Heart right ventricle (tissue), 16 donors: Measurements from ENCODE around the gene LRIF1. TPM values are rescaled to one million over a fixed set of nuclear protein-coding genes. Genes with fewer than 3 reads are reported as not detected.
"Not testable (repeated sequence)": the region's sequence is repeated elsewhere in the genome, so short reads cannot be mapped to it uniquely, and the experiment has no call there.

Source experiments
- ATAC-seq, 8 donors: fragments of 200-7000 bp; cut with Tn5 transposase; one replicate each; pipeline ENCODE4 v1.9.1; 2020; ENCODE audit warnings: mild to moderate bottlenecking in 8 of 8, moderate library complexity in 8 of 8, moderate number of reproducible peaks in 1 of 8
- DNase-seq, 2 donors: peaks; one replicate each; pipeline ENCODE4 v3.0.0-alpha.2; 2020
- H3K27ac ChIP-seq, 10 donors: fragments of 200-600 bp; sonication (generic) in 2 of 10; one replicate each; pipeline versions ENCODE4 v1.5.0 to v1.8.0; 2020 to 2022; ENCODE audit warnings: mild to moderate bottlenecking in 3 of 10
- H3K27me3 ChIP-seq, 7 donors: fragments of 200-600 bp; one replicate each; pipeline ENCODE4 v1.8.0; 2021 to 2022; ENCODE audit warnings: mild to moderate bottlenecking in 2 of 7
- H3K36me3 ChIP-seq, 9 donors: fragments of 200-600 bp; sonication (generic) in 1 of 9; one replicate each; pipeline versions ENCODE4 v1.5.0 to v1.8.0; 2020 to 2022; ENCODE audit warnings: mild to moderate bottlenecking in 2 of 9
- H3K4me1 ChIP-seq, 9 donors: fragments of 200-600 bp; sonication (generic) in 1 of 9; one replicate each; pipeline versions ENCODE4 v1.5.0 to v1.8.0; 2020 to 2022; ENCODE audit warnings: mild to moderate bottlenecking in 4 of 9
- H3K4me3 ChIP-seq, 10 donors: fragments of 200-600 bp; sonication (generic) in 2 of 10; one replicate each; pipeline versions ENCODE4 v1.5.0 to v1.8.0; 2020 to 2022; ENCODE audit warnings: mild to moderate bottlenecking in 7 of 10, moderate library complexity in 2 of 10
- H3K9me3 ChIP-seq, 11 donors: fragments of 200-600 bp in 10 of 11; sonication (generic) in 2 of 11; one replicate each; pipeline versions ENCODE4 v1.5.0 to v1.8.0; 2013 to 2022; ENCODE audit warnings: mild to moderate bottlenecking in 2 of 11, control low read depth in 1 of 11, moderate library complexity in 1 of 11
- WGBS, 2 donors: extraction: QIAGEN DNeasy Blood & Tissue Kit; methylation state at CpG; one replicate each; pipeline ENCODE4 v1.1.7; 2013; ENCODE audit warnings: inconsistent platforms in 1 of 2; 5-methylcytosine and 5-hydroxymethylcytosine counted together
- intact Hi-C, 10 donors: fragments of 100-400 bp; cut with DNase I; formaldehyde crosslinking; loops; one replicate each; pipeline versions ENCODE4 v1.11.1 to v1.14.2; 2022
- long read RNA-seq, 3 donors: library from polyadenylated mRNA; unstranded; transcript quantifications; one replicate each; pipeline ENCODE4 v2.0.0, GENCODE V29; 2020 to 2021
- polyA plus RNA-seq, 2 donors: library from polyadenylated mRNA; stranded (reverse); fragments of 200-250 nt; gene quantifications; one replicate each; pipeline ENCODE4 v1.2.3, GENCODE V29; 2013
- total RNA-seq, 10 donors: library from RNA; stranded (reverse); fragmentation: NEBNext Ultra II Directional in 3 of 10; extraction: Animal tissue kit (Norgen Biotek cat#: 25700) in 3 of 10; gene quantifications; one replicate each; pipeline versions ENCODE4 v1.2.1 to v1.2.4, GENCODE V29; 2021 to 2023
- TF ChIP-seq, protein P1 (sequence below), 9 donors: fragments of 200-600 bp; sonication (generic) in 2 of 9; IDR thresholded peaks; one replicate each; pipeline versions ENCODE4 v1.5.0 to v1.8.0; 2021 to 2022; ENCODE audit warnings: antibody characterized with exemption in 9 of 9, mild to moderate bottlenecking in 5 of 9, moderate library complexity in 1 of 9
- donor health status: Arrhythmogenic right ventricular cardiomyopathy.
- donor health status: ischemic (EF 13 %, LVEDD 7.1; RV severe dilation, severe dysfunction).
- donor health status: healthy with polysubstance abuse.
- donor health status: DM: no; HTN: yes; CAD: no.
- donor health status: DM: no; HTN: no; CAD: no.
- donor health status: ischemic (EF 25% LVEDD 6.9; RV normal size, moderate dysfunction).
- donor health status: ischemic (EF 25% LVEDD 5.7; RV mildly dilated, moderate dysfunction).
- donor health status: healthy.
- donor health status: DM: yes; HTN: yes; CAD: no.
- donor health status: Ischemic cardiomyopathy.
- donor health status: ischemic (EF 35%, LVEDD 5.7; RV mildly dilated, moderate dysfunction).
- donor health status: nonischemic (EF 11% LVEDD 7.7; RV severe dilation, severe dysfunction).
- donor health status: DM: yes; HTN: yes; CAD: no.
- donor health status: PGD.
- donor health status: ischemic (EF 29% LVEDD 5.4; RV normal size, mild dysfunction).
- donor health status: nonischemic (EF 23%, LVEDD 6.1; RV moderate dilation, normal function).

LRIF1 gene, protein sequence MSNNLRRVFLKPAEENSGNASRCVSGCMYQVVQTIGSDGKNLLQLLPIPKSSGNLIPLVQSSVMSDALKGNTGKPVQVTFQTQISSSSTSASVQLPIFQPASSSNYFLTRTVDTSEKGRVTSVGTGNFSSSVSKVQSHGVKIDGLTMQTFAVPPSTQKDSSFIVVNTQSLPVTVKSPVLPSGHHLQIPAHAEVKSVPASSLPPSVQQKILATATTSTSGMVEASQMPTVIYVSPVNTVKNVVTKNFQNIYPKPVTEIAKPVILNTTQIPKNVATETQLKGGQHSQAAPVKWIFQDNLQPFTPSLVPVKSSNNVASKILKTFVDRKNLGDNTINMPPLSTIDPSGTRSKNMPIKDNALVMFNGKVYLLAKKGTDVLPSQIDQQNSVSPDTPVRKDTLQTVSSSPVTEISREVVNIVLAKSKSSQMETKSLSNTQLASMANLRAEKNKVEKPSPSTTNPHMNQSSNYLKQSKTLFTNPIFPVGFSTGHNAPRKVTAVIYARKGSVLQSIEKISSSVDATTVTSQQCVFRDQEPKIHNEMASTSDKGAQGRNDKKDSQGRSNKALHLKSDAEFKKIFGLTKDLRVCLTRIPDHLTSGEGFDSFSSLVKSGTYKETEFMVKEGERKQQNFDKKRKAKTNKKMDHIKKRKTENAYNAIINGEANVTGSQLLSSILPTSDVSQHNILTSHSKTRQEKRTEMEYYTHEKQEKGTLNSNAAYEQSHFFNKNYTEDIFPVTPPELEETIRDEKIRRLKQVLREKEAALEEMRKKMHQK
- total RNA-seq = 10 to 100 TPM; 13.8 to 21.3 (median 16.0) TPM
- 10 to 100 TPM in 1 of 2 donors, 1 to 10 TPM in 1; 7.2 to 13.8 TPM for polyA plus RNA-seq
- long read RNA-seq, donor 1, transcript LRIF1-202 (3 exons, 1,796 nt) = major isoform, 13 of 19 reads
- long read RNA-seq, donor 1, partial matches to known transcripts = 2 of 19 reads
- long read RNA-seq, donor 1, other reads (novel, unspliced or antisense) = 4 of 19 reads
- long read RNA-seq, donor 2, transcript LRIF1-202 (3 exons, 1,796 nt) = major isoform, 16 of 18 reads
- long read RNA-seq, donor 2, partial matches to known transcripts = 1 of 18 reads
- long read RNA-seq, donor 2, other reads (novel, unspliced or antisense) = 1 of 18 reads
- long read RNA-seq, donor 3, transcript LRIF1-202 (3 exons, 1,796 nt) = major isoform, 17 of 22 reads
- long read RNA-seq, donor 3, partial matches to known transcripts = 3 of 22 reads
- long read RNA-seq, donor 3, other reads (novel, unspliced or antisense) = 1 of 22 reads

DNA sequence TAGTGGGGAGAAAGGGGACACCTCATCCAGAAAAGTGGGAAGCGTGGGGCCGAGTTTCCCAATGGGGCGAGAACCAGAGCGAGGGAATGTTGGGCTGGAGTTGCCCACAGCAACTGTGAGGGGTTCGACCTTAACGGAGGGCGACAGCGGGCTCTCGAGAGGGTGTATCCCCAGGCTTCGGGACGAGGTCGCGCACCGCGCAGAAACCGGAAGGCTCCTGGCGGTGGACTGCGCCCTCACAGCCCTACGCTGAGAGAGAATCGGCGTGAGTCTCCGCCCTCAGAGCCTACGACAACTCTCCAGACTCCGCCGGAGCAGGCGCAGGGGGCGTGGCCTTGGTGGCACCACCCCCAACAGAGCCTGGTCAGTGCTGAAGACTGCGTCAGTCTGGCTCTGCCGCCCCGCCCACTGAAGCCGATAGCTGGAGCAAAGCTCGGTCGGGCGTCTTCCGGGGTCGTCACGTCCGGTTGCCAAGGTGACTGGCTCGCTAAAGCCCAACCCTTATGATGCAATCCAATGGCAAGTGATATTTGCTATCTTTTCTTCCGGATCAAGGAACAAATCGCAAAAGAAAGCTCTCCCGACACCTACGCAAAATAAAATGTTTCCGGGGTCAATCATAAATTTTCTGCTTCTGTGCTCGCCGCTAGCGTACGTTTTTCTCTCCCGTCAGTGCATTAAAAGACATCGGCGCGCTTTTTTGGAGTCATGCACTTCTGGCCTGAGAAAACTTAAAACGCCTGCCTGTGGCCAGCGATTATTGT is at the start of gene LRIF1:
LRIF1 (minus strand) TSS at position 232 of the 764 bp plus-strand sequence. CDS start 234 bp downstream, outside the sequence.
- peak; percentile 99 to 100 (median 100) for ATAC-seq
- WGBS, 2 donors = 1 to 2% methylated on average over 54 of the region's 54 CpGs
- DNase-seq = peak; percentile 99
- TF ChIP-seq, protein P1, sequence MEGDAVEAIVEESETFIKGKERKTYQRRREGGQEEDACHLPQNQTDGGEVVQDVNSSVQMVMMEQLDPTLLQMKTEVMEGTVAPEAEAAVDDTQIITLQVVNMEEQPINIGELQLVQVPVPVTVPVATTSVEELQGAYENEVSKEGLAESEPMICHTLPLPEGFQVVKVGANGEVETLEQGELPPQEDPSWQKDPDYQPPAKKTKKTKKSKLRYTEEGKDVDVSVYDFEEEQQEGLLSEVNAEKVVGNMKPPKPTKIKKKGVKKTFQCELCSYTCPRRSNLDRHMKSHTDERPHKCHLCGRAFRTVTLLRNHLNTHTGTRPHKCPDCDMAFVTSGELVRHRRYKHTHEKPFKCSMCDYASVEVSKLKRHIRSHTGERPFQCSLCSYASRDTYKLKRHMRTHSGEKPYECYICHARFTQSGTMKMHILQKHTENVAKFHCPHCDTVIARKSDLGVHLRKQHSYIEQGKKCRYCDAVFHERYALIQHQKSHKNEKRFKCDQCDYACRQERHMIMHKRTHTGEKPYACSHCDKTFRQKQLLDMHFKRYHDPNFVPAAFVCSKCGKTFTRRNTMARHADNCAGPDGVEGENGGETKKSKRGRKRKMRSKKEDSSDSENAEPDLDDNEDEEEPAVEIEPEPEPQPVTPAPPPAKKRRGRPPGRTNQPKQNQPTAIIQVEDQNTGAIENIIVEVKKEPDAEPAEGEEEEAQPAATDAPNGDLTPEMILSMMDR (IDR thresholded peaks at IDR 0.05) = peak in 8 of 9 donors; percentile 34 to 64 (median 54)
- intact Hi-C loops = no loop called here
- peaks cover 0 to 27% (median 17%) of the 10 kb centered on the region in 9 donors for H3K4me1 ChIP-seq
- peaks cover 0 to 66% (median 12%) of the 10 kb centered on the region in 11 donors for H3K9me3 ChIP-seq
- peak within 1 kb of the TSS; percentile 50 to 98 (median 96) for H3K27ac ChIP-seq
- H3K27me3 ChIP-seq = peaks cover 0 to 25% (median 13%) of the 10 kb centered on the region in 7 donors
- H3K4me3 ChIP-seq = peak within 1 kb of the TSS; percentile 30 to 90 (median 68)
- H3K36me3 ChIP-seq = peaks cover 0 to 21% (median 0%) of the 10 kb centered on the region in 9 donors

GRCh38 chr1:111008031-111008430 is 44.3 kb upstream of the LRIF1 start:
- WGBS, 2 donors = 73 to 87% methylated on average over 2 of the region's 2 CpGs
- TF ChIP-seq, protein P1 (IDR thresholded peaks at IDR 0.05) = no peak
- no peak overlapping the region for H3K4me3 ChIP-seq
- H3K27ac ChIP-seq = no peak overlapping the region
- no peaks in the 10 kb centered on the region for H3K36me3 ChIP-seq
- DNase-seq (no peak), ATAC-seq (no peak)
- peaks cover 0 to 9% (median 0%) of the 10 kb centered on the region in 7 donors for H3K27me3 ChIP-seq
- intact Hi-C loops = no loop called here
- H3K9me3 ChIP-seq = peaks cover 0 to 50% (median 11%) of the 10 kb centered on the region in 11 donors
- H3K4me1 ChIP-seq = no peaks in the 10 kb centered on the region

GRCh38 chr1:111006556-111006955 is 42.8 kb upstream of the LRIF1 start:
- Histone ChIP-seq H3K9me3 (peaks cover 0 to 38% (median 11%) of the 10 kb centered on the region in 11 donors), H3K36me3 (no peaks in the 10 kb centered on the region), H3K4me1 (no peaks in the 10 kb centered on the region), H3K27ac (no peak overlapping the region), H3K4me3 (no peak overlapping the region), H3K27me3 (peaks cover 0 to 9% (median 0%) of the 10 kb centered on the region in 7 donors)
- WGBS, 2 donors = 77 to 96% methylated on average over 1 of the region's 1 CpG
- TF ChIP-seq, protein P1 (IDR thresholded peaks at IDR 0.05) = no peak
- ATAC-seq (no peak), DNase-seq (no peak)
- intact Hi-C loops = no loop called here

DNA sequence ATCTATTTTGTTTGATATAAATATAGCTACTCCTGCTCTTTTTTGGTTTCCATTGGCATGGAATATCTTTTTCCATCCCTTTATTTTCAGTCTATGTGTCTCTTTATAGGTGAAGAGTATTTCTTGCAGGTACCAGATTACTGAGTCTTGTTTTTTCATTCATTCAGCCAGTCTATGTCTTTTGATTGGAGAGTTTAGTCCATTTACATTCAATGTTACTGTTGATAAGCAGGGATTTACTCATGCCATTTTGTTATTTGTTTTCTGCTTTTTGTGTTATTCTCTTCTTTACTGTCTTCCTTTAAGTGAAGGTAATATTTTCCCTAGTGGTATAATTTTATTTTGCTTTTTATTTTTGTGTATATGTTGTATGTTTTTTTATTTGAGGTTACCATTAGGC is 35.9 kb upstream of the LRIF1 start:
- intact Hi-C loops, H3K4me3 ChIP-seq, H3K27ac ChIP-seq, ATAC-seq, H3K36me3 ChIP-seq, DNase-seq, H3K4me1 ChIP-seq: not testable (repeated sequence)
- Histone ChIP-seq H3K9me3 (peaks cover 0 to 38% (median 6%) of the 10 kb centered on the region in 11 donors), H3K27me3 (peaks cover 0 to 14% (median 0%) of the 10 kb centered on the region in 7 donors)
